LNCaP clone FGC (cell line): ENCODE measurements around the gene ERVK3-1.
"Not testable (repeated sequence)": the region's sequence is repeated elsewhere in the genome, so short reads cannot be mapped to it uniquely, and the experiment has no call there.

Experiments
- DNase-seq: peaks from one replicate; pipeline ENCODE4 v3.0.0-alpha.2; 2011; ENCODE audit warnings: low read depth
- H3K4me3 ChIP-seq: 2 replicates; pipeline ENCODE4 v1.5.1; 2011; ENCODE audit warnings: mild to moderate bottlenecking, low read depth, low read length, control low read depth
- CTCF ChIP-seq: IDR thresholded peaks from 2 replicates; pipeline ENCODE4 v1.5.1; 2012; ENCODE audit warnings: mild to moderate bottlenecking; ENCODE audit not compliant: control insufficient read depth, insufficient read depth; ENCODE audit errors: extremely low read depth

ERVK3-1 gene, protein sequence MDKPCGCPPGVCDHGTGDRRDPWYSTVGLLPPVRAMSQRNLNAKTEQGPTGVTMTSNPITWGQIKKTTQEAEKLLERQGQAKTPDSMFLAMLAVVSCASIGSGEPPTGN

DNA sequence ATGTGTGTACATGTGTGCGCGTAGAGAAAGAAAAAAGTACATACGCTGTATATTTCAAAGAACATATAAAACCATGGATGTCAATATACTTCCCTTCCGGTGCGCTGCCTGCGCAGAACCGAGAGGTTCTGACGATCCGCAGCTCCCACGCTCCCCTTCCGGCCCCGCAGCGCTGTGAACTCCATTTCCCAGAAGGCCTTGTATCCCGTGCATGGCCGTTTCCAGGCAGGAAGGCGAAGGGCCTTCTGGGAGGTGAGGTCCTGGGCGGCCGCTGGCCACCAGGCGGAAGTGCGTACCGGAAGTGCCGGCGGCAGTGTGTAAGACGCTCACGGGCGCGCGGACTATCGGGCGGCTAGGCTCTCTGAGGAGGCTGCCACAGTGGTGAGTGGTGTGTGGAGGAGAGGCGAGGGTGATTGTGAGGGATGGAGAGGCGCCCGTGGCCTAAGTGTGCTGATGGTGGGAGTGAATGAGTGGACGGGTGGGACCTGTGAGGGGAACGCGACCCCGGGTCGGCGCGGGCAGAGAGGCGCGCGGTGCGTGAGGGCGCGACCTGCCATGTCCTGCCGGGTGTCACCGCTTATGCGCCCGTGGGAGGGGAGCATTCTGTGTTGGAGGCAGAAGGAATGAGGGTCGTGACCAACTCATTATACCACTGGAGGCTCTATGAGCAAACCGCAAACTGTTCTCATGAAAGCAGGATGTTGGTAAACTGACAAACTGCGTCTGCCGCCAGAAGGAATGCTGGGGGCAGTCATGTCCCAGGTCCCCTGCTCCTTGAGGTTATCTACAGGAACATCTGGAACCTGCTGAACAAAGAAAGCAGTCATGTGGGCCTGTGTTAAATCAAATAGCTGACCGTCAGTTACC is at the start of gene ERVK3-1:
TSS of gene ERVK3-1 (plus strand) at position 313 of the 867 bp plus-strand sequence. CDS start 6,792 bp downstream, outside the sequence.
- no peak for TF ChIP-seq CTCF
- H3K4me3 ChIP-seq = peak within 1 kb of the TSS; percentile 95
- peak; percentile 94 for DNase-seq

DNA sequence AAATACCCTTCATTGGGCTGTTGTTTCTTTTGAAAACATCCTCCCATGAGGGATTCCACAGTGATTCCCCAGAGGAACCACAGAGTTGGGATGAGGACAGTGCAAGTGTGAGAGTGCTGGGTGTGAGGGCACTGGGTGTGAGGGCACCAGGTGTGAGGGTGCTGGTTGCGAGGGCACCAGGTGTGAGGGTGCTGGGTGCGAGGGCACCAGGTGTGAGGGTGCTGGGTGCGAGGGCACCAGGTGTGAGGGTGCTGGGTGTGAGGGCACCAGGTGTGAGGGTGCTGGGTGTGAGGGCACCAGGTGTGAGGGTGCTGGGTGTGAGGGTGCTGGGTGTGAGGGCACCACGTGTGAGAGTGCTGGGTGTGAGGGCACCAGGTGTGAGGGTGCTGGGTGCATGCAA is 46.9 kb upstream of the ERVK3-1 start:
- not testable (repeated sequence) for H3K4me3 ChIP-seq, DNase-seq

GRCh38 chr19:58261600-58261967 is 43.6 kb upstream of the ERVK3-1 start:
- TF ChIP-seq CTCF = no peak
- no peak overlapping the region for H3K4me3 ChIP-seq

DNA sequence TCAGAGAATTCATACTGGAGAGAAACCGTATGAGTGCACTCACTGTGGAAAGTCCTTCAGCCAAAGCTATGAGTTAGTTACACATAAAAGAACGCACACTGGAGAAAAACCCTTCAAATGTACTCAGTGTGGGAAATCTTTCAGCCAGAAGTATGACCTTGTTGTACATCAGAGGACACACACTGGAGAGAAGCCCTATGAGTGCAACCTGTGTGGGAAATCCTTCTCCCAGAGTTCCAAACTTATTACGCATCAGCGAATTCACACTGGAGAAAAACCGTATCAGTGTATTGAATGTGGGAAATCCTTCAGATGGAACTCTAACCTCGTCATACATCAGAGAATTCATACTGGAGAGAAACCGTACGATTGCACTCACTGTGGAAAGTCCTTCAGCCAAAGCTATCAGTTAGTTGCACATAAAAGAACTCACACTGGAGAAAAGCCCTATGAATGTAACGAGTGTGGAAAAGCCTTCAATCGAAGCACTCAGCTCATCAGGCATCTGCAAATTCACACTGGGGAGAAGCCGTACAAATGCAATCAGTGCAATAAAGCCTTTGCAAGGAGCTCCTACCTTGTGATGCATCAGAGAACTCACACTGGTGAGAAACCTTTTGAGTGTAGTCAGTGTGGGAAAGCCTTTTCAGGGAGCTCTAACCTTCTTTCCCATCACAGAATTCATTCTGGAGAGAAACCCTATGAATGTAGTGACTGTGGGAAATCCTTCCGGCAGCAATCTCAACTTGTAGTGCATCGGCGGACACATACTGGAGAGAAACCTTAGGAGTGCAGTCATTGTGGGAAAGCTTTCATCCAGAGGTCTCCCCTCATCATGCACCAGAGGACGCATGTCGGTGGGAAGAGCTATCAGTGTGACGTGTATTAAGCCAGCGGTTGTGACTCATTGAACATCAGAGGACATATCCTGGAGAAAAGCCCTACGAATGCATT is 42.9 kb upstream of the ERVK3-1 start:
- DNase-seq = no peak
- no peak overlapping the region for H3K4me3 ChIP-seq
- no peak for TF ChIP-seq CTCF

More at GRCh38 chr19:58261600-58261967, 43.6 kb upstream of the ERVK3-1 start:
- no peak for DNase-seq

DNA sequence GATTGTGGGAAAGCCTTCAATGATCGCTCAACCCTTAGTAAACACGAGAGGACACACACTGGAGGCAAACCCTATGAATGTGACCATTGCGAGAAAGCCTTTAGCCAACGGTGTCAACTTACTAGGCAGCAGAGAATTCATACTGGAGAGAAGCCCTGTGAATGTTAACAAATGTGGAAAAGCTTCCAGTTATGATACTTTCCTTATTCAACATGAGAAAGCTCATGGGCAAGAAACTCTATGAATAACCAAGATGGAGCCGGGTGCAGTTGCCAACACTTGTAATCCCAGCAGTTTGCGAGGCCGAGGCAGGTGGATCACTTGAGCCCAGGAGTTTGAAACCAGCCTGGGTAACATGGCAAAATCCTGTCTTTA is 42.3 kb upstream of the ERVK3-1 start:
- TF ChIP-seq CTCF = no peak
- H3K4me3 ChIP-seq = no peak overlapping the region
- no peak for DNase-seq

DNA sequence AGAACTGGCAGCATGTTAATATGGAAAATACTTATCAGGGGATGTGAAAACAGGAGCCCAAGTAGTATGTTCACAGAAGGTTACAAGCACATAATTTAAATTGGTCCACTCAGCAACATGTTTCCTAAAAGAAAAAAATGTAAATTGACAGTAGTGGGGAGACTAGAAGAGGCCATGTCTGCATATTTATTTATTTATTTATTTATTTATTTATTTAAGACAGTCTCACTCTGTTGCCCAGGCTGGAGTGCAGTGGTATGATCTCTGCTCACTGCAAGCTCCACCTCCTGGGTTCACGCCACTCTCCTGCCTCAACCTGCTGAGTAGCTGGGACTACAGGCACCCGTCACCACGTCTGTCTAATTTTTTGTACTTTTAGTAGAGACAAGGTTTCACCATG is 40.1 kb upstream of the ERVK3-1 start:
- TF ChIP-seq CTCF = no peak
- no peak overlapping the region for H3K4me3 ChIP-seq
- no peak for DNase-seq

- TF ChIP-seq CTCF = no peak
- DNase-seq = no peak
- no peak overlapping the region for H3K4me3 ChIP-seq
Observed at GRCh38 chr19:58268344-58268743, 36.8 kb upstream of the ERVK3-1 start.
